ENCODE measurements around the gene CCDC187.
A peak's percentile ranks its signal among the peaks of the same experiment; 100 is the strongest.

The CCDC187 gene

DNA sequence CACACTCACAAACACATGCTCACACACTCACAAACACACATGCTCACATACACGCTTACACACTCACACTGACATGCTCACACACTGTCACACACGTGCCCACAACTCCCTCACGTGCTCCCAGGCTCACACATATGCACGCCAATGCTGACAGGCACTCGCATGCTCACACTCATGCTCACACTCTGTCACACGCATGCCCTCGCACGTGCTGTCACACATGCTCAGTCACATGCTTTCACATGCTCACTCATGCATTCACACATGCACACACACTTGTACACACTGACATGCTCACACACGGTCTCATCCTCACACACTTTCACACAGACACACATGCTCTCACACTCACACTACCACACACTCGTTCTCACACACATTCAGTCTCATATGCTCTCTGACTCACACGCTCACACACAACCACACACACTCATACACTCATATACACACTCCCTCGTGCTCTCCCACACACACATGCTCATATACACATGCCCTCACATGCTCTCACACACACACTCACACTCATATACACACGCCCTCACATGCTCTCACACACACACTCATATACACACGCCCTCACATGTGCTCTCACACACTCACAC, 10.3 kb downstream of the CCDC187 start:
- DNase-seq (ENCODE audit: low read depth in 1 of 2, low spot score in 1 of 2), result no peak

DNA sequence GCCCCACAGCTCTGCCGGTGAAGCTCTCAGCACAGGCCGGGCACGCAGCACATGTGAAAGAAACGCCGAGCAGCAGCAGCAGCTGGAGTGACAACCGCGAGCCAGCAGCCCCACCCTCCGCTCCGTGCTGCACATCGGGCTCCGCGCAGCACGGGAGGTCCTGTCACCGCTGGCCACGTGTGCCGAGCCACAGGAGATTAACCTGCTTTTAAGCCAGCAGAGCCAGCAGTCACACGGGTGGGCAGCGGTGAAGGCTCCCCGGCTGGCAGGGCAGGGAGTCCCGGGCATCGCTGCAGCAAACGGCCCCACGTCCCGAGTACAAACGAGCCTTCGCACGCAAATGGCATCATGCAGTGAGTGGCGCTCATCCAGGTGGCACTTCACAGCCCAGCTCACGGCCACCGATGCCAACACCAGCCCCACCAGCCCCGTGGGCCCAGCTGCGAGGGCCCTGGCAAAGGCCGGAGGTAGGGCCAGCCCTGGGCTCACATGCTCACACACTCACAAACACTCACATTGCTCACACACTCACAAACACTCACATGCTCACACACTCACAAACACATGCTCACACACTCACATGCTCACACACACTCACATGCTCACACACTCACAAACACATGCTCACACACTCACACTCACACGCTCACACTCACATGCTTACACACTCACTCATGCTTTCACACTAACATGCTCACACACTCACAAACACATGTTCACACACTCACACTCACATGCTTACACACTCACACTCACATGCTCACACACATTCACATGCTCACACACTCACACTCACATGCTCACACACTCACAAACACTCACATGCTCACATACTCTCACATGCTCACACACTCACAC, 11.1 kb downstream of the CCDC187 start:
- in situ Hi-C loops (cut with HindIII; ENCODE audit: low pct_unique_long_range_greater_than_20kb, low sequenced_read_pairs), result no loop called here
- no peak for DNase-seq (ENCODE audit: low read depth in 1 of 2, low spot score in 1 of 2)
- TF ChIP-seq JUND (IDR thresholded peaks at IDR 0.05; ENCODE audit: low read depth), result no peak

More for the DNA sequence above, 10.3 kb downstream of the CCDC187 start:
- no peak for TF ChIP-seq JUND (IDR thresholded peaks at IDR 0.05; ENCODE audit: low read depth)
- in situ Hi-C loops (cut with HindIII; ENCODE audit: low pct_unique_long_range_greater_than_20kb, low sequenced_read_pairs), result no loop called here

GRCh38 chr9:136292026-136292538, 11.8 kb downstream of the CCDC187 start:
- TF ChIP-seq JUND (IDR thresholded peaks at IDR 0.05; ENCODE audit: low read depth), result no peak
- in situ Hi-C loops (cut with HindIII; ENCODE audit: low pct_unique_long_range_greater_than_20kb, low sequenced_read_pairs), result no loop called here

GRCh38 chr9:136291306-136292025, 12.4 kb downstream of the CCDC187 start:
- DNase-seq (ENCODE audit: low read depth in 1 of 2, low spot score in 1 of 2), result no peak
- in situ Hi-C loops (cut with HindIII; ENCODE audit: low pct_unique_long_range_greater_than_20kb, low sequenced_read_pairs), result no loop called here
- no peak for TF ChIP-seq JUND (IDR thresholded peaks at IDR 0.05; ENCODE audit: low read depth)

More at GRCh38 chr9:136292026-136292538, 11.8 kb downstream of the CCDC187 start:
- no peak for DNase-seq (ENCODE audit: low read depth in 1 of 2, low spot score in 1 of 2)

DNA sequence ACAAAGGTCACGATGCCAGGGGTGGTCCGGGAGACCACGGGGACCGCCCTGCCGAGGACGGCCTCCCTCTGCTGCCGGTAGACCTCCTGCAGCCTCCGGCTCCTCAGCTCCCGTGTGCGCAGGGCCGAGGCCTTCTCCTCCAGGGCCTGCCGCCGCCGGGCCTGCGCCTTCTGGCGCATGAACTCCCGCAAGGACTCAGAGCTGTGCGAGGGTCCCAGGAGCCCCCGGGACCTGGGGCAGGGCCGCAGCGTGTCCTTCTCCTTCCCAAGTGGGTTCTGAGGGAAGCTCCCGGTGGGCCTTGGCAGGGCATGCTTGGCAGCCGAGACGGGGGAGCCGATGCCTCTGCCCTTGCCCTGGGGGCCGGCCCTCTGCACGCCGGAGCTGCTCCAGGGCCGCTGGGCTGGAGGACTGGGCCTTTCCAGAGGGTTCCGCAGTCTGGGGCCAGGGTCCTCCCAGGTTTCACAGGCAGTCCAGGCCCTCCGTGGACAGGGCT, 13.3 kb downstream of the CCDC187 start:
- no peak for TF ChIP-seq JUND (IDR thresholded peaks at IDR 0.05; ENCODE audit: low read depth)

GRCh38 chr9:136289651-136290507, 14.0 kb downstream of the CCDC187 start:
- peak in 1 of 2 experiments; percentile 58 for DNase-seq (ENCODE audit: low read depth in 1 of 2, low spot score in 1 of 2)
- TF ChIP-seq JUND (IDR thresholded peaks at IDR 0.05; ENCODE audit: low read depth), result no peak
- in situ Hi-C loops (cut with HindIII; ENCODE audit: low pct_unique_long_range_greater_than_20kb, low sequenced_read_pairs), result no loop called here

More for the DNA sequence above, 13.3 kb downstream of the CCDC187 start:
- in situ Hi-C loops (cut with HindIII; ENCODE audit: low pct_unique_long_range_greater_than_20kb, low sequenced_read_pairs), result no loop called here
- DNase-seq (ENCODE audit: low read depth in 1 of 2, low spot score in 1 of 2), result no peak

DNA sequence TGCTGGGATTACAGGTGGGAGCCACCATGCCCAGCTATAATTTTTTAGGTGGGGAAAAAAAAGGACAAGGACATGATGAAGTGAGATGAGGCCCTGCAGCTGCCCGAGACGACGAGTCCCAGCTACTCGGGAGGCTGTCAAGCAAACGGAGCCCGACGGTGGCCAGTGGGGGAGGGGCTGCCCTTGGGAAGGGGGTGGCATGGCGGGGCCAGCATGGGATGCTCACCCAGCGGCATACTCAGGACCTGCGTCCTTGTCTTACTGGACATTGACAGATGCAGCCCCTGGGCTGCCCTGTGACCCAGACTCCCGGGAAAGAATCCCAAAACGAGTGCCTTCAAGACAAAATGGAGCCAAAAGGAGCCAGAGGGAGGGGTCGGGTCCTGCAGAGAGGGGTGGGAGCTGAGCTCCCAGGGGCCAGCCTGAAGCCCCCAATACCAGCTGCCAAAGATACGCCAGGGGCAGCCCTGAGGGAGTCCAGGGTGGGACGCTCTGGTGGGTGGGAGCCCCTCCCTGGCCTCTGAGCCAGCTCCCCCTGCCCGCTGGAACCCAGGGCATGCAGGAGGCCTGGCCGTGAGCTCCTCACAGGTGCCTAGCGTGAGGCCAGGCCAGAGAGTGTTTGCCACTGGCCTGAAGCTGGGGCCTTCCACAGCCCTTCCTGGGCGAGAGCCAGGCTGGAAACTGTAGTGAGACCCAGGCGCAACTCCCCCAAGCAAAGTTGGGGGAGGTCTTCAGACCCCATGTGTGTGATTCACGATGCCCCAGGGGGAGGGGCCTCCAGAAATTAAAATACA, 15.7 kb downstream of the CCDC187 start:
- in situ Hi-C loops (cut with HindIII; ENCODE audit: low pct_unique_long_range_greater_than_20kb, low sequenced_read_pairs), result no loop called here
- no peak for DNase-seq (ENCODE audit: low read depth in 1 of 2, low spot score in 1 of 2)

GRCh38 chr9:136286987-136287379, 16.9 kb downstream of the CCDC187 start:
- in situ Hi-C loops (cut with HindIII; ENCODE audit: low pct_unique_long_range_greater_than_20kb, low sequenced_read_pairs), result no loop called here
- no peak for TF ChIP-seq JUND (IDR thresholded peaks at IDR 0.05; ENCODE audit: low read depth)
- DNase-seq (ENCODE audit: low read depth in 1 of 2, low spot score in 1 of 2), result no peak

More for the DNA sequence above, 15.7 kb downstream of the CCDC187 start:
- no peak for TF ChIP-seq JUND (IDR thresholded peaks at IDR 0.05; ENCODE audit: low read depth)

DNA sequence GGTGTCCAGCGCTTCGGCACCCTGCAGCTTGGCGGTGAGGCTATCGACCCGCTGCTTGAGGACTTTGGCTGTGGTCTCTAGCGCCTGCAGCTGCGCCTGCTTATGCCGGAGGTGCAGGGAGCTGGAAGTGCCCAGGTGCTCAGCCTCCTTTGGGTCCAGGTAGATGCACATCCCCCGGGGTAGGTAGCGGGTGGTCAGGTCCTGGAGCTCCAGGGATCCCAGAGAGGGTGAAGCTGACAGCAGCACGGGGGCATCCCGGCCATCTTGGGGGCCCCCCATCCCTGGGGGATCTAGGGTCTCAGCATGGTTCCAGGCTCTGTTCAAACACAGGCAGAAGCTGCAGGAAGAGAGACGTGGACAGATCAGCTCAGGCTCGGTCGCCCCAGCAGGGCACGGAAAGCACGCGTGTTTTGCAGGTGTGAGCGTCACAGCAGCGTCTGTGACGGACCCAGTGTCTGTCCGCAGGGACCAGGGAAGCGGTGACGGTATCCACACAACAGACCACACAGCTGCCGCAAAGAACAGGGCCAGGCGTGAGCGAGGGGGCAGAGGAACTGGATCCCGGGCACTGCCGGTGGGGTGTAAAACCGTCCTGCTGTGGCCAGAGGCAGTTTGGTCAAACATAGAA, 17.4 kb downstream of the CCDC187 start:
- TF ChIP-seq JUND (IDR thresholded peaks at IDR 0.05; ENCODE audit: low read depth), result no peak
- in situ Hi-C loops (cut with HindIII; ENCODE audit: low pct_unique_long_range_greater_than_20kb, low sequenced_read_pairs), result no loop called here
- no peak for DNase-seq (ENCODE audit: low read depth in 1 of 2, low spot score in 1 of 2)

- DNase-seq (ENCODE audit: low read depth in 1 of 2, low spot score in 1 of 2), result no peak
- no peak for TF ChIP-seq JUND (IDR thresholded peaks at IDR 0.05; ENCODE audit: low read depth)
- in situ Hi-C loops (cut with HindIII; ENCODE audit: low pct_unique_long_range_greater_than_20kb, low sequenced_read_pairs), result no loop called here
Observed at GRCh38 chr9:136285501-136286358, 18.2 kb downstream of the CCDC187 start.

Data from T47D (cell line).